NB4 (cell line): Measurements from ENCODE around the gene ATXN1.

ENCODE experiments used
- DNase-seq: peaks from one replicate; pipeline ENCODE4 v3.0.0; 2010; ENCODE audit warnings: low read depth
- H3K4me3 ChIP-seq: one replicate; pipeline ENCODE4 v1.5.1; 2011; ENCODE audit warnings: mild to moderate bottlenecking, low read depth, low read length, moderate library complexity
- CTCF ChIP-seq: IDR thresholded peaks from one replicate; pipeline ENCODE4 v1.5.1; 2012; ENCODE audit warnings: low read depth, low read length
- MAX ChIP-seq: IDR thresholded peaks from 2 replicates; pipeline ENCODE4 v1.6.1; 2011; ENCODE audit warnings: low read depth, low read length
- MYC ChIP-seq: IDR thresholded peaks from 2 replicates; pipeline ENCODE4 v1.6.1; 2011; ENCODE audit warnings: low read depth, low read length
- POLR2A ChIP-seq: IDR thresholded peaks from 2 replicates; pipeline ENCODE4 v1.6.1; 2011; ENCODE audit warnings: mild to moderate bottlenecking; ENCODE audit not compliant: insufficient read length; ENCODE audit errors: extremely low read depth

ATXN1 gene

GRCh38 chr6:16608444-16608843, 152.8 kb downstream of the ATXN1 start:
- DNase-seq: no peak
- no peak for TF ChIP-seq MAX
- TF ChIP-seq POLR2A: no peak
- TF ChIP-seq CTCF: no peak
- no peak for TF ChIP-seq MYC
- no peak overlapping the region for H3K4me3 ChIP-seq

GRCh38 chr6:16602035-16602434, 159.2 kb downstream of the ATXN1 start:
- H3K4me3 ChIP-seq: no peak overlapping the region
- TF ChIP-seq CTCF: no peak
- no peak for TF ChIP-seq MAX
- no peak for TF ChIP-seq MYC
- no peak for TF ChIP-seq POLR2A
- no peak for DNase-seq

GRCh38 chr6:16600701-16601100, 160.6 kb downstream of the ATXN1 start:
- TF ChIP-seq POLR2A: no peak
- no peak for TF ChIP-seq MYC
- DNase-seq: no peak
- H3K4me3 ChIP-seq: no peak overlapping the region

GRCh38 chr6:16600026-16600425, 161.2 kb downstream of the ATXN1 start:
- H3K4me3 ChIP-seq: no peak overlapping the region
- DNase-seq: peak; percentile 50
- no peak for TF ChIP-seq MAX
- TF ChIP-seq MYC: no peak
- no peak for TF ChIP-seq CTCF
- TF ChIP-seq POLR2A: no peak

- no peak for DNase-seq
- H3K4me3 ChIP-seq: no peak overlapping the region
- no peak for TF ChIP-seq CTCF
- no peak for TF ChIP-seq POLR2A
- no peak for TF ChIP-seq MYC
- no peak for TF ChIP-seq MAX
Measured at GRCh38 chr6:16596616-16597331, 164.5 kb downstream of the ATXN1 start.

GRCh38 chr6:16595514-16596120, 165.6 kb downstream of the ATXN1 start:
- no peak for DNase-seq
- no peak for TF ChIP-seq MAX
- no peak for TF ChIP-seq MYC
- TF ChIP-seq POLR2A: no peak
- TF ChIP-seq CTCF: no peak
- no peak overlapping the region for H3K4me3 ChIP-seq
